GM12872 (cell line): Measurements from ENCODE around the gene JPH2.
A peak's percentile ranks its signal among the peaks of the same experiment; 100 is the strongest.

Source experiments
- CTCF ChIP-seq: IDR thresholded peaks from 3 replicates; pipeline ENCODE4 v1.5.1; 2011; ENCODE audit warnings: low read depth, mild to moderate bottlenecking, low read length, moderate library complexity; ENCODE audit not compliant: insufficient read depth

The JPH2 gene

DNA sequence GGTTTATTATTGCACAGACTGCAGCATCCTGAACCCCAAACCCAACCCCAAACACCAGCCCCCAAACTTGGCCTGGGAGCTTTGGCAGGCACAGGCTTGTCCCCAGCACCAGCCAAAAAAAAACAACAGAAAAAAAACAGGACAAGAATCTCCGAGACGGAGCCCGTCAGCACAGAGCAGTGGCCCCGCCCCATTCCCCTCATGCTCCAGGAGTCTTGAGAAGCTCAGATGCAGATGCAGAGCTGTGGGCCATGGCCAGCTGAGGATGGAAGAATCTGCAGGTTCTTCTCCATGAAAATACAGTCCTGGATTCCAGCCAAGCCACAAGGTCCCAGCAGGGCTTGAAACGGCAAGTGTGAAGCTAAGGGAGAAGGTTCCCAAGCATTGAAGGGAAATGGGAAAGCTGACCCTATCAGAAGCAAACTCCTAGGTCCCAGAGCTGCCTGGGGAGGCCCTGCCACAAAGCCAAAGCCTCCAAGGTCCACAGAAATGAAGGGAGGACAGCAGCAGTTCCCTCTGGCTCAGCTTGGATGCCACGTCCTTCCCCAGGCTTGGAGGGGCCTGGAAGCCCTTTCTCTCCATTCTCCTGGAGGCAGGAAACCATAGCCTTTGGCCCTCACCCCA, 75.2 kb downstream of the JPH2 start:
- no peak for TF ChIP-seq CTCF

DNA sequence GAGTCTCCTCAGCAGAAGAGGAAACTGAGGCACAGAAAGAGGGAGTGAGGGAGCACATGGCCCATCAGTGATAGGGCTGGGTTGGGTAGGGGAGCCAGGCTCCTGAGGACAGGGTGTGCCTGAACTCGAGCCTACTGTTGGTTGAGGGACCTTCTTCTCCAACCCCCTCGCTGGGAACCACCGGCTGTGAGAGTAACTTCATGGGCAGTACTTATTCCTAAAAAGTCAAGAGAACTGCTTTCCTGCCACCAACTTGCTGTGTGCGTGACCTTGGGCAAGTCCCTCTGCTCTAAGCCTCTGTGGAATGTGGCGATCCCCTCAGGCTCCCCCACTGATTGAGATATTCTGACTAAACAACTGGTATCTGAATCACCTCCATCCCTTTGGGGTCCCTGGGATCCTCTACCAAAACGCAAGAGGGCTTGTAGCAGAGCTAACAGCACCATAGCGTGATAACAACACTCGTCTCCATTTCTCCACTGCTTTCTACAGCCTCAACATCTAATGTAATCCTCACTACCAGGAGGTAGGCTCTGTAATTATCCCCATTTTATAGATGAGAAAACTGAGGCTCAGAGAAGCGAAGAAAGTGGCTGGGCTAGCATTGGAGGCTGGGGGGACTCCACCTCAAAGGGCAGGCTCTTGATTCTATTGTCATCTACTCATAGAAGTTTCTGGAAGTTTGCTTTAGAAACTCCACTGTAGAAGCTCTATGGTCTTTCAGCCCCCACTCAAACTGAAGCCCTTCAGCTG, 76.0 kb downstream of the JPH2 start:
- TF ChIP-seq CTCF: no peak

DNA sequence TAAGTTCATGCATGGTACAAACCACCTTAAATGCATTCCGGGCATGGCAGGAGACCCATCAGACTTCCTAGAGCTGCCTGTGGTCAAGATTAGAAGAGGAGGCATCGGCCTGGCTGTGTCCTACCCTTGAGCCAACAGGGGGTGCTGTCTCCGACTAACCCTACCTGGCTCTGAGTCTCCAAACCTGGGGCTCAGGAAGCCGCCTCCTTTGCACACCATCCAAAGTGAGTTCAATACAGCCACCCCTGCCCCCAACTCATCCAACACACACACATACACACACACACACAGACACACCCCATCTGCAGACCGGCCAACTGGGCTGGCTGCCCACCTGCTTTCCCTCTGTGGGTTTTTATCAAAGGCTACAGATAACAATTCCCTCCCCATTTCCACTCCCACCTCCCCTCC, 77.0 kb downstream of the JPH2 start:
- peak; percentile 45; the same call in 2 of the 3 replicates for TF ChIP-seq CTCF

GRCh38 chr20:44106615-44107014, 80.4 kb downstream of the JPH2 start:
- TF ChIP-seq CTCF: no peak

DNA sequence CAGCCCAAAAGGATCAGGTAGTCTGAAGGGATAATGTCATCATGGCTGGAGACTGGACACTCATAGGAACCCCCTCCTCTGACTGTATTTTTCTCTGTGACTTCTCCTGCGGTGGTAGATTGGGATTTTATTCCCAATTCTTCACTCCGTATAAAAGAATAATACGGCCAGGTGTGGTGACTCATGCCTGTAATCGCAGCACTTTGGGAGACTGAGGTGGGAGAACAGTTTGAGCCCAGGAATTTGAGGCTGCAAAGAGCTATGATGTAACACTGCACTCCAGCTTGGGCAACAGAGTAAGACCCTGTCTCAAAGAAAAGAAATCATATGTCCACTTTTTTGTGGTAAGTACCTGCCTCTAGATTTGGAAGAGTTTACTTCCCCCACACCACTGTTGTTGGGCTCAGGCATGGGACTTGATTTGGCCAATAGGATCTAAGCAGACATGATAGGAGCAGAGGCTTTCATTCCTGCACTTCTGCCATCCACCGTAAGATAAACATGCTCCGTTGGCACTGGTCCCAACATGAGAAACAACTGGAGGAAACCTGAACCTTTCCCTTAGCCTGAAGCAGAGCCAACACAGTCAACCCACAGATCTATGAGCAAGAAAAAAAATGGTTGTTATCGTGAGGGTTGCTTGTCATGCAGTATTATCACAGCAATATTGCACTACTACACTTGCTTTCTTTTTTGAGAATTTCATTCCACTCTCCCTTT, 82.0 kb downstream of the JPH2 start:
- TF ChIP-seq CTCF: no peak

GRCh38 chr20:44102582-44102981, 84.4 kb downstream of the JPH2 start:
- TF ChIP-seq CTCF: no peak

GRCh38 chr20:44099832-44100231, 87.2 kb downstream of the JPH2 start:
- no peak for TF ChIP-seq CTCF
